ENCODE data around the gene ARMC9. TPM values are rescaled to one million over a fixed set of nuclear protein-coding genes. Genes with fewer than 3 reads are reported as not detected.

Gene ARMC9
- total RNA-seq, 1 experiment from 2014 or later: 16.4 TPM

DNA sequence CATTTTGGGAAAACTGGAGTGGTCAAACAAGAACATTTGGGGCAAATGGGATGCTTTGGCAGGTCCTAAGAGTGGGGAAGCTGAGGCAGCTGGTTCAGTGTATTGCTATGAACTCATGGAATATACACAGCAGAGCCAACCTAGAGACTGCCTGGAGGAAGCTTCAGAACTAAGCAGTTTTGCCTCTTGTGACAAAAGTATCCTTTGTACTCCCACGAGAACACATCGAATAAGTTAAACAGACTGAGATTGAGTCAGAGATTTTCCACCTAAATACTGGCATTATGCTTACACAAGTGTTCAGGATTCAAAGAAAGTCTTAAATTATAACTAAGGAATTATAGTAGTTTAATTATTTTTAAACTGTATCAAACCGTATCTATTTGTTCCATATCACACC is 5.2 kb upstream of the ARMC9 start:
- Histone ChIP-seq H3K27ac (ENCODE audit: low read depth, low read length) (no peak overlapping the region), H2AFZ (ENCODE audit: low read depth, low read length, poor library complexity, severe bottlenecking) (no peak overlapping the region), H3K4me1 (ENCODE audit: control insufficient read depth in 1 of 2, insufficient read depth in 2 of 2, low read length in 2 of 2) (peaks cover 4 to 5% of the 10 kb centered on the region in 2 experiments; a peak in 2 of 4 replicates), H4K20me1 (ENCODE audit: insufficient read depth) (no peaks in the 10 kb centered on the region), H3K9me3 (ENCODE audit: control insufficient read depth in 1 of 2, insufficient read depth in 1 of 2, low read depth in 1 of 2, low read length in 2 of 2) (no peaks in the 10 kb centered on the region), H3K9ac (ENCODE audit: low read length) (no peak overlapping the region), H3K27me3 (ENCODE audit: insufficient read depth, low read length) (no peaks in the 10 kb centered on the region), H3K36me3 (ENCODE audit: control insufficient read depth in 1 of 2, insufficient read depth in 2 of 2, low read length in 2 of 2) (no peaks in the 10 kb centered on the region), H3K79me2 (ENCODE audit: insufficient read depth, low read length) (no peaks in the 10 kb centered on the region), H3K4me2 (ENCODE audit: low read length) (no peak overlapping the region), H3K9me2 (ENCODE audit: insufficient read depth) (no peaks in the 10 kb centered on the region), H3K4me3 (replicated peaks in 1 of 2; ENCODE audit: low read depth in 1 of 2, low read length in 2 of 2) (no peak overlapping the region)
- ChIA-PET RAD21 (ENCODE audit: low non-redundant PET in 1 of 2, low total read pairs in 2 of 2, uncharacterized antibody in 2 of 2, unreplicated experiment in 2 of 2) (no interaction called here), CTCF (interaction anchor here (1.7 kb wide), 1 partner anchor 90 kb away, joined by 11 read pairs; no protein-coding TSS in a partner anchor), POLR2A (no interaction called here)
- intact Hi-C loops (cut with micrococcal nuclease): no loop called here
- DNase-seq (ENCODE audit: low read depth, low spot score) (no peak), ATAC-seq (no peak)
- TF ChIP-seq RAD21 (IDR thresholded peaks at IDR 0.05; ENCODE audit: low read depth) (no peak), EGR1 (IDR thresholded peaks at IDR 0.05; ENCODE audit: low read depth) (no peak), JUND (IDR thresholded peaks at IDR 0.05) (no peak), ZFX (IDR thresholded peaks at IDR 0.05) (no peak), POLR2AphosphoS5 (IDR thresholded peaks at IDR 0.05; ENCODE audit: low read depth, low read length) (no peak), SRF (IDR thresholded peaks at IDR 0.05; ENCODE audit: low read depth) (no peak), SP1 (IDR thresholded peaks at IDR 0.05; ENCODE audit: low read depth) (no peak)
- TF ChIP-seq, protein P1, sequence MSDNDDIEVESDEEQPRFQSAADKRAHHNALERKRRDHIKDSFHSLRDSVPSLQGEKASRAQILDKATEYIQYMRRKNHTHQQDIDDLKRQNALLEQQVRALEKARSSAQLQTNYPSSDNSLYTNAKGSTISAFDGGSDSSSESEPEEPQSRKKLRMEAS (IDR thresholded peaks at IDR 0.05): no peak
- TF ChIP-seq, protein P2, sequence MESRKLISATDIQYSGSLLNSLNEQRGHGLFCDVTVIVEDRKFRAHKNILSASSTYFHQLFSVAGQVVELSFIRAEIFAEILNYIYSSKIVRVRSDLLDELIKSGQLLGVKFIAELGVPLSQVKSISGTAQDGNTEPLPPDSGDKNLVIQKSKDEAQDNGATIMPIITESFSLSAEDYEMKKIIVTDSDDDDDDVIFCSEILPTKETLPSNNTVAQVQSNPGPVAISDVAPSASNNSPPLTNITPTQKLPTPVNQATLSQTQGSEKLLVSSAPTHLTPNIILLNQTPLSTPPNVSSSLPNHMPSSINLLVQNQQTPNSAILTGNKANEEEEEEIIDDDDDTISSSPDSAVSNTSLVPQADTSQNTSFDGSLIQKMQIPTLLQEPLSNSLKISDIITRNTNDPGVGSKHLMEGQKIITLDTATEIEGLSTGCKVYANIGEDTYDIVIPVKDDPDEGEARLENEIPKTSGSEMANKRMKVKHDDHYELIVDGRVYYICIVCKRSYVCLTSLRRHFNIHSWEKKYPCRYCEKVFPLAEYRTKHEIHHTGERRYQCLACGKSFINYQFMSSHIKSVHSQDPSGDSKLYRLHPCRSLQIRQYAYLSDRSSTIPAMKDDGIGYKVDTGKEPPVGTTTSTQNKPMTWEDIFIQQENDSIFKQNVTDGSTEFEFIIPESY (IDR thresholded peaks at IDR 0.05; ENCODE audit: extremely low read depth, insufficient replicate concordance, low read length): no peak
- BruUV-seq (replicated peaks): no TSS peak

DNA sequence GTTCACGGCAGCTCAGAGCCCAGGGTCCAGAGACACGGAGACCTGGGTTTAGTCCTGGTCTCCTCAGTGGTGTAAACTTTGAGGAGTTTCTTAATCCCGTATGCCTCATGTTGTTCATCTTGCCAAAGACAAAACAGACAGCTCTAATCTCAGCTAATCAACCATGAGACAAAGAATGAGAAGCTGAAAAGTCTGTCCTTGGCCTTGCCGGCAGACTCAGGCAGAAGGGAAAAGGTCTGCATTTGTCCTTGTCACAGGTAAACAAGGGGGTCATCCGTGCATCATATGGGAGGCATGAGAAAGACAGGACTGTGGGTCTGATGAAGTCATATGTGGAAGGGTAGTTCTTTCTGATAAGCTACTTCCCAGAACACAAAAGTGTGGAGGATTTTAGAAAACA is 1.8 kb upstream of the ARMC9 start:
- Histone ChIP-seq H4K20me1 (ENCODE audit: insufficient read depth) (no peaks in the 10 kb centered on the region), H3K4me1 (ENCODE audit: control insufficient read depth in 1 of 2, insufficient read depth in 2 of 2, low read length in 2 of 2) (peaks cover 4 to 16% of the 10 kb centered on the region in 2 experiments; a peak in 2 of 4 replicates), H3K9ac (ENCODE audit: low read length) (no peak overlapping the region), H3K9me2 (ENCODE audit: insufficient read depth) (no peaks in the 10 kb centered on the region), H3K9me3 (ENCODE audit: control insufficient read depth in 1 of 2, insufficient read depth in 1 of 2, low read depth in 1 of 2, low read length in 2 of 2) (no peaks in the 10 kb centered on the region), H3K27me3 (ENCODE audit: insufficient read depth, low read length) (no peaks in the 10 kb centered on the region), H3K79me2 (ENCODE audit: insufficient read depth, low read length) (no peaks in the 10 kb centered on the region), H3K27ac (ENCODE audit: low read depth, low read length) (no peak overlapping the region), H3K4me2 (ENCODE audit: low read length) (no peak overlapping the region), H3K36me3 (ENCODE audit: control insufficient read depth in 1 of 2, insufficient read depth in 2 of 2, low read length in 2 of 2) (no peaks in the 10 kb centered on the region), H2AFZ (ENCODE audit: low read depth, low read length, poor library complexity, severe bottlenecking) (no peak overlapping the region), H3K4me3 (replicated peaks in 1 of 2; ENCODE audit: low read depth in 1 of 2, low read length in 2 of 2) (no peak overlapping the region)
- ChIA-PET CTCF (no interaction called here), POLR2A (no interaction called here), RAD21 (ENCODE audit: low non-redundant PET in 1 of 2, low total read pairs in 2 of 2, uncharacterized antibody in 2 of 2, unreplicated experiment in 2 of 2) (no interaction called here)
- BruUV-seq (replicated peaks): no TSS peak
- intact Hi-C loops (cut with micrococcal nuclease): no loop called here
- DNase-seq (ENCODE audit: low read depth, low spot score) (no peak), ATAC-seq (no peak)
- TF ChIP-seq TCF7L2 (IDR thresholded peaks at IDR 0.05; ENCODE audit: borderline replicate concordance, extremely low read depth, insufficient read depth, insufficient read length) (no peak), CEBPB (IDR thresholded peaks at IDR 0.05; ENCODE audit: low read depth) (no peak), JUND (IDR thresholded peaks at IDR 0.05) (no peak), RAD21 (IDR thresholded peaks at IDR 0.05; ENCODE audit: low read depth) (no peak), EZH2 (IDR thresholded peaks at IDR 0.05) (no peak)
- TF ChIP-seq, protein P3, sequence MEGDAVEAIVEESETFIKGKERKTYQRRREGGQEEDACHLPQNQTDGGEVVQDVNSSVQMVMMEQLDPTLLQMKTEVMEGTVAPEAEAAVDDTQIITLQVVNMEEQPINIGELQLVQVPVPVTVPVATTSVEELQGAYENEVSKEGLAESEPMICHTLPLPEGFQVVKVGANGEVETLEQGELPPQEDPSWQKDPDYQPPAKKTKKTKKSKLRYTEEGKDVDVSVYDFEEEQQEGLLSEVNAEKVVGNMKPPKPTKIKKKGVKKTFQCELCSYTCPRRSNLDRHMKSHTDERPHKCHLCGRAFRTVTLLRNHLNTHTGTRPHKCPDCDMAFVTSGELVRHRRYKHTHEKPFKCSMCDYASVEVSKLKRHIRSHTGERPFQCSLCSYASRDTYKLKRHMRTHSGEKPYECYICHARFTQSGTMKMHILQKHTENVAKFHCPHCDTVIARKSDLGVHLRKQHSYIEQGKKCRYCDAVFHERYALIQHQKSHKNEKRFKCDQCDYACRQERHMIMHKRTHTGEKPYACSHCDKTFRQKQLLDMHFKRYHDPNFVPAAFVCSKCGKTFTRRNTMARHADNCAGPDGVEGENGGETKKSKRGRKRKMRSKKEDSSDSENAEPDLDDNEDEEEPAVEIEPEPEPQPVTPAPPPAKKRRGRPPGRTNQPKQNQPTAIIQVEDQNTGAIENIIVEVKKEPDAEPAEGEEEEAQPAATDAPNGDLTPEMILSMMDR (IDR thresholded peaks at IDR 0.05 in 2 of 3, conservative IDR thresholded peaks at IDR 0.05 in 1 of 3; ENCODE audit: borderline replicate concordance in 1 of 3, insufficient read depth in 1 of 3, low read depth in 2 of 3, low read length in 2 of 3): no peak
- TF ChIP-seq, protein P4, sequence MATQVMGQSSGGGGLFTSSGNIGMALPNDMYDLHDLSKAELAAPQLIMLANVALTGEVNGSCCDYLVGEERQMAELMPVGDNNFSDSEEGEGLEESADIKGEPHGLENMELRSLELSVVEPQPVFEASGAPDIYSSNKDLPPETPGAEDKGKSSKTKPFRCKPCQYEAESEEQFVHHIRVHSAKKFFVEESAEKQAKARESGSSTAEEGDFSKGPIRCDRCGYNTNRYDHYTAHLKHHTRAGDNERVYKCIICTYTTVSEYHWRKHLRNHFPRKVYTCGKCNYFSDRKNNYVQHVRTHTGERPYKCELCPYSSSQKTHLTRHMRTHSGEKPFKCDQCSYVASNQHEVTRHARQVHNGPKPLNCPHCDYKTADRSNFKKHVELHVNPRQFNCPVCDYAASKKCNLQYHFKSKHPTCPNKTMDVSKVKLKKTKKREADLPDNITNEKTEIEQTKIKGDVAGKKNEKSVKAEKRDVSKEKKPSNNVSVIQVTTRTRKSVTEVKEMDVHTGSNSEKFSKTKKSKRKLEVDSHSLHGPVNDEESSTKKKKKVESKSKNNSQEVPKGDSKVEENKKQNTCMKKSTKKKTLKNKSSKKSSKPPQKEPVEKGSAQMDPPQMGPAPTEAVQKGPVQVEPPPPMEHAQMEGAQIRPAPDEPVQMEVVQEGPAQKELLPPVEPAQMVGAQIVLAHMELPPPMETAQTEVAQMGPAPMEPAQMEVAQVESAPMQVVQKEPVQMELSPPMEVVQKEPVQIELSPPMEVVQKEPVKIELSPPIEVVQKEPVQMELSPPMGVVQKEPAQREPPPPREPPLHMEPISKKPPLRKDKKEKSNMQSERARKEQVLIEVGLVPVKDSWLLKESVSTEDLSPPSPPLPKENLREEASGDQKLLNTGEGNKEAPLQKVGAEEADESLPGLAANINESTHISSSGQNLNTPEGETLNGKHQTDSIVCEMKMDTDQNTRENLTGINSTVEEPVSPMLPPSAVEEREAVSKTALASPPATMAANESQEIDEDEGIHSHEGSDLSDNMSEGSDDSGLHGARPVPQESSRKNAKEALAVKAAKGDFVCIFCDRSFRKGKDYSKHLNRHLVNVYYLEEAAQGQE (IDR thresholded peaks at IDR 0.05; ENCODE audit: low read depth): no peak
